Choroid plexus epithelial cell (primary cell): ENCODE data around the gene TOX4.

Experiments
- DNase-seq: peaks from one replicate; pipeline ENCODE4 v3.0.0-alpha.2; 2010; ENCODE audit warnings: low read depth
- H3K4me3 ChIP-seq: 2 replicates; pipeline ENCODE4 v1.5.1; 2011; ENCODE audit warnings: low read depth, mild to moderate bottlenecking, control low read depth, low read length, moderate library complexity
- TF ChIP-seq, protein P1 (sequence below): conservative IDR thresholded peaks from 2 replicates; pipeline ENCODE4 v1.5.1; 2011; ENCODE audit warnings: low read depth, mild to moderate bottlenecking, control low read depth, inconsistent platforms, low read length, moderate library complexity

The TOX4 gene

DNA sequence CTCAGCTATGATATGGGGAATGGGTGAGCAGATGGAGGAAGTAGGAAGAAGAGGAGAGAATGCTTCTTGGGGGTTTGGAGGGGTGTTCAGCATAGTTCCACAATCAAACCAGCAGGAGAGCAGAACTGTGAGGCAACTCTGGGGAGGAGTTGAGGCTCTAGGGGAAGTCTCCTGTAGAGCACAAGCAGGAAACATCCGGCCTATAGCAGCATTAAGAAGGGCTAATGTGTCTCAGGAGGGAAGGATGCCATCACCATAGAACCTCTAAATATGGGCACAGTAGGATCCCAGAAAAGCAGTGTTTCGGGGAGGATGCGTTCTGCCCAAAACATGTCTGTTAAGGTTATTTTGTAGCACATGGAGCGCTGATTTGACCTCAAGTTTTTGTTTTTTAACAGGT lies 57.6 kb downstream of the TOX4 start:
- no peak overlapping the region for H3K4me3 ChIP-seq
- TF ChIP-seq, protein P1, sequence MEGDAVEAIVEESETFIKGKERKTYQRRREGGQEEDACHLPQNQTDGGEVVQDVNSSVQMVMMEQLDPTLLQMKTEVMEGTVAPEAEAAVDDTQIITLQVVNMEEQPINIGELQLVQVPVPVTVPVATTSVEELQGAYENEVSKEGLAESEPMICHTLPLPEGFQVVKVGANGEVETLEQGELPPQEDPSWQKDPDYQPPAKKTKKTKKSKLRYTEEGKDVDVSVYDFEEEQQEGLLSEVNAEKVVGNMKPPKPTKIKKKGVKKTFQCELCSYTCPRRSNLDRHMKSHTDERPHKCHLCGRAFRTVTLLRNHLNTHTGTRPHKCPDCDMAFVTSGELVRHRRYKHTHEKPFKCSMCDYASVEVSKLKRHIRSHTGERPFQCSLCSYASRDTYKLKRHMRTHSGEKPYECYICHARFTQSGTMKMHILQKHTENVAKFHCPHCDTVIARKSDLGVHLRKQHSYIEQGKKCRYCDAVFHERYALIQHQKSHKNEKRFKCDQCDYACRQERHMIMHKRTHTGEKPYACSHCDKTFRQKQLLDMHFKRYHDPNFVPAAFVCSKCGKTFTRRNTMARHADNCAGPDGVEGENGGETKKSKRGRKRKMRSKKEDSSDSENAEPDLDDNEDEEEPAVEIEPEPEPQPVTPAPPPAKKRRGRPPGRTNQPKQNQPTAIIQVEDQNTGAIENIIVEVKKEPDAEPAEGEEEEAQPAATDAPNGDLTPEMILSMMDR, result no peak
- DNase-seq, result peak; percentile 63

DNA sequence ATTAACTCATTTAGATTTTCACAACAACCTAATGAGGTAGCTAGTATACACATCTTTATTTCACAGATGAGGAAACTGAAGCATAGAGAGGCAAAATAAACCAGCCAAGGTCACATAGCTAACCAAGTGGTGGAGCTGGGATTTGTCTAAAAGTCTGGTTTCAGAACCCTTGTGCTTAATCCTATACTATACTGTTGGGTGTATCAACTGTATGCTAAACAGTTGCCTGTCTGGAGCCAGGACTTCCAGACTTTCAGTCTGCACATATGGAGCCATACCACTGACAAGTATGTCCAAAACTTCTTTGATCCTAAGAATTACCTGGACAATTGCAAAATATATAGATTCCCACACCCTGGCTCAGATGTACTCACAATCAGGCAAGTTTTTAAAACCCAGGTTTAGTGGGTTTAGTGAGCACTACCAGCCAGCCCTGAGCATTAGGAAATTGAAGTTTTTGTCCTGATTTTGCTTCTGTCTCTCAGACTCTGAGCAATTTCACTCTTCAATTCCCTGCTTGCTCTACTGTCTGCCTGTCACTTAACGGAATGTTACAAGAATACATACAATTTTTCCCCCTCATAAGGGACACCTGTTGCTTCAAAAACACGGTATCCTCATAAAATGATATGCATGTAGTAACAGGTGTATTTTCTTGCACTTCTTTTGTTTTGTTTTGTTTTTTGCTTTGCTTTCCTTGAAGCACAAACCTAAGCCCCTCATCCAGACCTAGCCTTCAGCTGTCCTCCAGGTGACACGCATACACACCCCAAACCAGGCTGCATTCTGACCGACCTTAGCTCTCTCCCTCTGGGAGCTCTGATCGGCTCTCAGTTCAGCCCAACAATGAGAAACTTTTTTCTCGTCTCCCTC lies 58.8 kb downstream of the TOX4 start:
- TF ChIP-seq, protein P1, result no peak
- H3K4me3 ChIP-seq, result no peak overlapping the region
- no peak for DNase-seq

DNA sequence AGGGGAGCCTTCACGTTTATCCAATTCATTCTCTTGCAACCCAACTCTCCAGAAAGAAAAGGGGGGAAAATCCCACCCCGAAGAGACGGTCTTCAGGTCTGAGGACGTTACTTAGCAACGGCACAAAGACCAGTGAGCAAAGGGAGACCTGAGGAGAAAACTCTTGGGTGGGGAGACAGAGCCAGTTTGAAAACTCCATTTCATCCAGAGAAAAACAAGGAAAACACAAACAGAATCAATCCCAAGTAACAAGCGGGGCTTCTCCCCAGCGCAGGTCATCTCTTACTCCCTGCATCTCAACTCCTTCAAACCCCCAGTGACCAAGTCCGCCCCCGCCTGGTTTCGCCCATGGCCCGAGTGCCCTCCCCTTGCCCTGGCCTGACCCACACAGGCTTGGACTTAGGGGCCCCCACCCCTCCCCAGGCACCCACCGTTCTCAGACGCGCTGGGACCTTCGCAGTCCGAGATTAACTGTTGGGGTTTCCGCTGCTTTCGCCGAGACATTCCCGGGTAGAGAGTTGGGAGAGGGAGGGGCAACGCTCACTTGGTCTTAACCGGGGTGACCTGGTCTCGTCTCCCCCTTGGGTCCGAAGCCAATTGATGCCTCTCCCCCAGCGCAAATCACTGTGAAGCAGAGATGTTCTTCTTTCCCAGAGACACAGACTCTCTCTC lies 59.6 kb downstream of the TOX4 start:
- TF ChIP-seq, protein P1, result no peak
- H3K4me3 ChIP-seq, result peak overlapping the region; percentile 45
- no peak for DNase-seq

DNA sequence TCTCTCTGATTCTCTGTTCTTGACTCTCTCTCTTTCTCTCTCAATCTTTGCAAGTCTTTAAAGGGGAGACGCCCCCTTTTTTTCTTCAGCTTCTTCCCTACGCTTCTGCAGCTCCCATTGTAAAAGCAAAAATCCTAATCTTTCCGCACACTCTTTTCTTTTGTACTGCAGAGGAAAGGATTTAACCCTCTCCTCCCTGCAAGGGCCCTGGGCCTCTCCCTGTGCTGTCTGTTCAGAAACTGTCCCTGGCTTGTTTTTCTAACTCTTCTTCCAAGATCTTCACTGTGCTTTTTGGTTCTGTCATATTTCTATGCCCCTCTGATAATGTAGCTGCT lies 60.1 kb downstream of the TOX4 start:
- peak overlapping the region; percentile 45 for H3K4me3 ChIP-seq
- TF ChIP-seq, protein P1, result no peak
- DNase-seq, result no peak

DNA sequence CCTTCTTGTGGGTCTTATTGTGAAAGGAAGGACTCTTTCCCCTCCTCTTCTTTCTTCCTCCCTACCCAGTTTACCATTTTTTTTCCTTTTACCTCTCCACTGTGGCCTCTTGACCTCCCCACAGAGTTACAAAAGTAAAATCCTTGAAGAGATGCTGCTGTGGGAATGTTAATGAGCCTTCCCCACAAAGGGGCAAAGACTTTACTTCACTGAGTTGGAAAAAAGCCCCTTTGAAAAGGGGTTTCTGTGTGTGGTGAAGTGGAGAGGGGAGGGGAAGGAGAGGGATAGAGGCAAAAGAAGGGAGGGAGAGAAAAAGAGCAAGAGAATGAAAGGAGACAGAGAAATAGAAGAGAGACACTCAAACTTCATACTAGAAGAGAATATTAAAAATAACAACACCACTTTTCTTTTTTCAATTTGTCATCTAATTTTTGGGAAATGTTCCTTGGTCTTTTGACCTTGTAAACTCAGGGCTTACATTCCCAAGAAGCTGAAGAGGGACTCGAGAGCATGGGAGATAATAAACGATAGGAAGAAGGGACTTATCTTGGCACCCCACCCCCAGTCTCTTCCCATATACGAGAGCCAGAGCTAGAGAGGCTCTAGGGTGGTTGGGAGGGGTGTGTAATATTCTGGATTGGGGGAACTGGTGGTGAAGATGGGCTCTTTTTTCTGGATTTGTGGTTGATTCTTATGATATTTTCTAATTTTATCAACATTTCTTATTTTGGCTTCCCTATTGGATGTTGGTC lies 62.4 kb downstream of the TOX4 start:
- DNase-seq, result no peak
- H3K4me3 ChIP-seq, result no peak overlapping the region
- TF ChIP-seq, protein P1, result no peak

DNA sequence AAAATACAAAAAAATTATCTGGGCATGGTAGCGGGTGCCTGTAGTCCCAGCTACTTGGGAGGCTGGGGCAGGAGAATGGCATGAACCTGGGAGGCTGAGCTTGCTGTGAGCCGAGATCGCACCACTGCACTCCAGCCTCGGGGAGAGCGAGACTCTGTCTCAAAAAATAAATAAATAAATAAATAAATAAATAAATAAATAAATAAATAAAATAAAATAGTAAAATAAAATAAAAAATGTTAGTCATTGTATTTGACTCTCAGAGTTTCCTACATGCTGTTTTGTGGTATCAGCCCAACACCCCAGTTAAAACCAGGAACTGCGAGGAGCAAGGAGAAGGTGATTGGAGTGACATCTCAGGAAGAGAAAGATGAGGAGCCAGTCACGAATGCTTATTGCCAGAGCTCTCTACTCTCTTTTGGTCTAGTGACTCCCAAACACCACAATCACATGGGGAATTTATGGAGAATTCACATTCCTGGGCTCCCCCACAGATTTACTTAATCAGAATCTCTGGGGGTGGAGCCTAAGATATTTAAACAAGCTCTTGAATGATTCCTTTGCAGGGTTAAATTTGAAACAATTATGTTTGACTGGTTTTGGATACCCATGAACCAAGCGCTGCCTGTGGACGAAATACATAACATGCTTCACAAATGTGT lies 64.5 kb downstream of the TOX4 start:
- TF ChIP-seq, protein P1, result no peak
- H3K4me3 ChIP-seq, result no peak overlapping the region
- no peak for DNase-seq
